ENCODE measurements around the gene WDR27.
"Not testable (repeated sequence)": the region's sequence is repeated elsewhere in the genome, so short reads cannot be mapped to it uniquely, and the experiment has no call there.

The WDR27 gene

GRCh38 chr6:169648092-169648491, 53.7 kb downstream of the WDR27 start:
- no peak for TF ChIP-seq CTCF (conservative IDR thresholded peaks at IDR 0.05; ENCODE audit: low read depth)
- POLR2A ChIA-PET (ENCODE audit: low non-redundant PET): no interaction called here
- DNase-seq (ENCODE audit: low spot score): no peak
- CTCF ChIA-PET: no interaction called here
- no peak overlapping the region for H3K27ac ChIP-seq

- no peak overlapping the region for H3K27ac ChIP-seq
- POLR2A ChIA-PET (ENCODE audit: low non-redundant PET): no interaction called here
- DNase-seq (ENCODE audit: low spot score): no peak
- CTCF ChIA-PET: no interaction called here
- no peak for TF ChIP-seq CTCF (conservative IDR thresholded peaks at IDR 0.05; ENCODE audit: low read depth)
Measured at GRCh38 chr6:169647637-169648036, 54.2 kb downstream of the WDR27 start.

GRCh38 chr6:169646906-169647567, 54.8 kb downstream of the WDR27 start:
- ChIA-PET POLR2A (ENCODE audit: low non-redundant PET) (no interaction called here), CTCF (no interaction called here)
- TF ChIP-seq CTCF (conservative IDR thresholded peaks at IDR 0.05; ENCODE audit: low read depth): no peak
- DNase-seq (ENCODE audit: low spot score): no peak
- no peak overlapping the region for H3K27ac ChIP-seq

- DNase-seq (ENCODE audit: low spot score); CTCF ChIA-PET; POLR2A ChIA-PET (ENCODE audit: low non-redundant PET); H3K27ac ChIP-seq: not testable (repeated sequence)
Measured at GRCh38 chr6:169645459-169645858, 56.4 kb downstream of the WDR27 start.

- no peak for TF ChIP-seq CTCF (conservative IDR thresholded peaks at IDR 0.05; ENCODE audit: low read depth)
- ChIA-PET CTCF (no interaction called here), POLR2A (ENCODE audit: low non-redundant PET) (no interaction called here)
- H3K27ac ChIP-seq: no peak overlapping the region
- DNase-seq (ENCODE audit: low spot score): no peak
Measured at GRCh38 chr6:169643521-169643920, 58.3 kb downstream of the WDR27 start.

GRCh38 chr6:169642455-169642854, 59.4 kb downstream of the WDR27 start:
- ChIA-PET POLR2A (ENCODE audit: low non-redundant PET) (no interaction called here), CTCF (no interaction called here)
- no peak for TF ChIP-seq CTCF (conservative IDR thresholded peaks at IDR 0.05; ENCODE audit: low read depth)
- DNase-seq (ENCODE audit: low spot score): no peak
- no peak overlapping the region for H3K27ac ChIP-seq

GRCh38 chr6:169641461-169642085, 60.3 kb downstream of the WDR27 start:
- POLR2A ChIA-PET (ENCODE audit: low non-redundant PET): no interaction called here
- no peak for TF ChIP-seq CTCF (conservative IDR thresholded peaks at IDR 0.05; ENCODE audit: low read depth)
- CTCF ChIA-PET: no interaction called here
- DNase-seq (ENCODE audit: low spot score): no peak
- no peak overlapping the region for H3K27ac ChIP-seq
